HepG2 (cell line): ENCODE results near the gene CLDN9. TPM values are rescaled to one million over a fixed set of nuclear protein-coding genes. Genes with fewer than 3 reads are reported as not detected.
A peak's percentile ranks its signal among the peaks of the same experiment; 100 is the strongest.

Experiments
- EP300 ChIP-seq, 3 experiments: sonication (generic) in 1 of 3; formaldehyde crosslinking in 1 of 3; IDR thresholded peaks; 2 replicates each; pipeline versions ENCODE4 v1.5.1 to v1.6.1; 2011 to 2020; ENCODE audit warnings: low read depth in 2 of 3, low read length in 2 of 3, borderline replicate concordance in 1 of 3, improper control_type of control experiment in 1 of 3, mild to moderate bottlenecking in 1 of 3, missing genetic modification reagents in 1 of 3, moderate library complexity in 1 of 3
- IKZF1 ChIP-seq: fragments of 450-650 bp; IDR thresholded peaks from 2 replicates; pipeline ENCODE4 v1.7.1; 2016
- MEIS2 ChIP-seq: sonication (generic); formaldehyde crosslinking; IDR thresholded peaks from 2 replicates; pipeline ENCODE4 v1.9.0; 2021; ENCODE audit warnings: mild to moderate bottlenecking, missing genetic modification reagents
- MYNN ChIP-seq: sonication (generic); formaldehyde crosslinking; IDR thresholded peaks from 2 replicates; pipeline ENCODE4 v1.4.0; 2020; ENCODE audit warnings: mild to moderate bottlenecking, low read depth, missing genetic modification reagents
- MZF1 ChIP-seq: sonication (generic); formaldehyde crosslinking; IDR thresholded peaks from 2 replicates; pipeline ENCODE4 v1.8.1; 2023; ENCODE audit warnings: mild to moderate bottlenecking, missing genetic modification reagents, borderline replicate concordance
- NONO ChIP-seq, 2 experiments: fragments of 450-650 bp in 1 of 2; sonication (generic) in 1 of 2; formaldehyde crosslinking in 1 of 2; IDR thresholded peaks in 1 of 2; conservative IDR thresholded peaks in 1 of 2; 2 replicates each; pipeline versions ENCODE4 v1.6.1 to v1.8.0; 2017 to 2022; ENCODE audit warnings: mild to moderate bottlenecking in 1 of 2, missing genetic modification reagents in 1 of 2, moderate library complexity in 1 of 2
- NR2F1 ChIP-seq, 2 experiments: fragments of 450-650 bp in 1 of 2; formaldehyde crosslinking in 1 of 2; IDR thresholded peaks; 2 replicates each; pipeline versions ENCODE4 v1.5.0 to v1.6.1; 2016 to 2020; ENCODE audit warnings: mild to moderate bottlenecking in 1 of 2, missing compliant biosample characterization in 1 of 2, missing genetic modification reagents in 1 of 2, moderate library complexity in 1 of 2
- POGZ ChIP-seq: sonication (generic); formaldehyde crosslinking; IDR thresholded peaks from 2 replicates; pipeline ENCODE4 v1.4.0; 2020; ENCODE audit warnings: mild to moderate bottlenecking, missing genetic modification reagents
- RARG ChIP-seq: sonication (generic); formaldehyde crosslinking; IDR thresholded peaks from 2 replicates; pipeline ENCODE4 v1.4.0; 2020; ENCODE audit warnings: low read depth, mild to moderate bottlenecking, missing genetic modification reagents
- RXRA ChIP-seq: sonication (generic); formaldehyde crosslinking; IDR thresholded peaks from 2 replicates; pipeline ENCODE4 v1.5.1; 2020; ENCODE audit warnings: missing genetic modification reagents
- SMYD3 ChIP-seq: sonication (generic); formaldehyde crosslinking; IDR thresholded peaks from 2 replicates; pipeline ENCODE4 v1.8.1; 2023; ENCODE audit warnings: mild to moderate bottlenecking, missing genetic modification reagents
- TAF15 ChIP-seq: fragments of 200-400 bp; formaldehyde crosslinking; IDR thresholded peaks from one replicate; pipeline ENCODE4 v1.6.1; 2018; ENCODE audit warnings: mild to moderate bottlenecking, low read depth, low read length; ENCODE audit not compliant: poor library complexity, severe bottlenecking
- ZC3H4 ChIP-seq: sonication (generic); formaldehyde crosslinking; IDR thresholded peaks from 2 replicates; pipeline ENCODE4 v1.4.0; 2020; ENCODE audit warnings: missing genetic modification reagents, borderline replicate concordance
- ZMYM2 ChIP-seq: sonication (generic); formaldehyde crosslinking; IDR thresholded peaks from 2 replicates; pipeline ENCODE4 v1.8.0; 2022; ENCODE audit warnings: mild to moderate bottlenecking, missing genetic modification reagents
- ZNF20 ChIP-seq: sonication (generic); formaldehyde crosslinking; IDR thresholded peaks from 2 replicates; pipeline ENCODE4 v1.4.0; 2020; ENCODE audit warnings: mild to moderate bottlenecking, moderate library complexity, missing genetic modification reagents
- ZNF234 ChIP-seq: sonication (generic); formaldehyde crosslinking; conservative IDR thresholded peaks from 2 replicates; pipeline ENCODE4 v1.5.1; 2020; ENCODE audit warnings: mild to moderate bottlenecking, missing genetic modification reagents
- ZNF253 ChIP-seq: sonication (generic); formaldehyde crosslinking; IDR thresholded peaks from 2 replicates; pipeline ENCODE4 v1.8.0; 2022; ENCODE audit warnings: mild to moderate bottlenecking, missing genetic modification reagents, borderline replicate concordance
- ZNF296 ChIP-seq: sonication (generic); formaldehyde crosslinking; conservative IDR thresholded peaks from 2 replicates; pipeline ENCODE4 v1.5.0; 2020; ENCODE audit warnings: mild to moderate bottlenecking, missing genetic modification reagents
- ZNF367 ChIP-seq: sonication (generic); formaldehyde crosslinking; IDR thresholded peaks from 2 replicates; pipeline ENCODE4 v1.4.0; 2020; ENCODE audit warnings: missing genetic modification reagents, borderline replicate concordance
- ZNF432 ChIP-seq: sonication (generic); formaldehyde crosslinking; IDR thresholded peaks from 2 replicates; pipeline ENCODE4 v1.5.0; 2020; ENCODE audit warnings: missing genetic modification reagents, mild to moderate bottlenecking, borderline replicate concordance
- polyA plus RNA-seq, 8 experiments: library from polyadenylated mRNA; depleted of rRNA in 3 of 8; stranded (reverse) in 7 of 8; unstranded in 1 of 8; fragments of >200 nt; fragmentation: Illumina TruSeq in 4 of 8; extraction: Trizol in 4 of 8; gene quantifications; 2 replicates each; pipeline versions ENCODE4 v1.2.1 to v1.2.3, GENCODE V29; 2011 to 2016; ENCODE audit warnings: low read depth in 4 of 8, missing spikeins in 1 of 8, mixed read lengths in 1 of 8; ENCODE audit not compliant: insufficient read depth in 1 of 8
- total RNA-seq, 5 experiments: library from RNA; depleted of rRNA; stranded (reverse); fragments of >200 nt; fragmentation: Illumina TruSeq; extraction: Trizol; gene quantifications; 2 replicates each; pipeline ENCODE4 v1.2.3, GENCODE V29; 2016; ENCODE audit warnings: low read depth in 1 of 5
- TF ChIP-seq, protein P1 (sequence below): sonication (generic); formaldehyde crosslinking; IDR thresholded peaks from 2 replicates; pipeline ENCODE4 v1.5.1; 2020; ENCODE audit warnings: mild to moderate bottlenecking, missing genetic modification reagents
- TF ChIP-seq, protein P2 (sequence below): sonication (generic); formaldehyde crosslinking; IDR thresholded peaks from 2 replicates; pipeline ENCODE4 v1.5.0; 2020; ENCODE audit warnings: missing genetic modification reagents
- TF ChIP-seq, protein P3 (sequence below): sonication (generic); formaldehyde crosslinking; conservative IDR thresholded peaks from 2 replicates; pipeline ENCODE4 v1.4.0; 2020; ENCODE audit warnings: missing genetic modification reagents
- TF ChIP-seq, protein P4 (sequence below): sonication (generic); formaldehyde crosslinking; IDR thresholded peaks from 2 replicates; pipeline ENCODE4 v1.4.0; 2020; ENCODE audit warnings: mild to moderate bottlenecking, missing genetic modification reagents

Gene CLDN9
- total and polyA plus RNA-seq, 2 of the 13 experiments (the other 11 are each of a cell fraction or from before 2014, with no cell fraction given): 0.15 to 0.26 TPM

DNA sequence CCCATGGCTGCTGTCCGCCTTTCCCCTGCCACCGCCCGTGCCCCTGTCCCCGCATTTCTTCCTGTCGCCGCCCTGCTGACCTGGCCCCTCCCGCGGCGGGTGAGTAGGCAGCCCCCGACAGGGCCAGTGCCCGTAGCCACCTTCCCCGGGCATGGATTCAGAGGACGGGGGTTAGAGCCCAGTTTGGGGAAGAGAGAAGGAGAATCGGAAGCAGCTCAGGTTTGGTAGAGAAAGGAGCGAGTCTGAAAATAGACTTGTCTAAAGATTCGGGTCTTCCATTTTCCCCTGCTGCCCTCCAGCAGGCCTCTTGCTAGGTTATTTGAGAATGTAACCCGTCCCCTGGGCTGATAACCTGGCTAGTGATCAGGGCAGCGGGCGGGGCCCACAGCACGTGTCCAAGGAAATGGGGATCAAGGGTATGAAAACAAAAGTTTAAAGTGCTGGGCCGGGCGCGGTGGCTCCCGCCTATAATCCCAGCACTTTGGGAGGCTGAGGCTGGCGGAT is 7.9 kb upstream of the CLDN9 start (continued):
- TF ChIP-seq ZMYM2 (CRISPR knock-in tag) (0 out of 2 replicates have a peak, but pooled peaks have one; percentile 3), ZNF20 (CRISPR knock-in tag) (no peak), NONO (IDR thresholded peaks at IDR 0.05) (no peak), NONO (CRISPR knock-in tag; conservative IDR thresholded peaks at IDR 0.05) (no peak), TAF15 (no peak), EP300 (IDR thresholded peaks at IDR 0.05; ENCODE audit: low read depth in 2 of 2, low read length in 2 of 2) (no peak), EP300 (CRISPR knock-in tag; IDR thresholded peaks at IDR 0.05; ENCODE audit: borderline replicate concordance) (no peak), ZNF253 (CRISPR knock-in tag) (no peak), ZNF234 (CRISPR knock-in tag) (no peak), MZF1 (CRISPR knock-in tag) (no peak), NR2F1 (CRISPR knock-in tag; IDR thresholded peaks at IDR 0.05) (no peak), IKZF1 (no peak), MYNN (CRISPR knock-in tag) (no peak), RARG (CRISPR knock-in tag) (no peak), ZC3H4 (CRISPR knock-in tag) (no peak), ZNF432 (CRISPR knock-in tag) (no peak), RXRA (CRISPR knock-in tag) (0 out of 2 replicates have a peak, but pooled peaks have one; percentile 33), ZNF296 (CRISPR knock-in tag) (no peak), ZNF367 (CRISPR knock-in tag) (peak; percentile 69; the same call in 1 of the 2 replicates), MEIS2 (CRISPR knock-in tag) (no peak), POGZ (CRISPR knock-in tag) (no peak), SMYD3 (no peak)
- TF ChIP-seq, protein P1, sequence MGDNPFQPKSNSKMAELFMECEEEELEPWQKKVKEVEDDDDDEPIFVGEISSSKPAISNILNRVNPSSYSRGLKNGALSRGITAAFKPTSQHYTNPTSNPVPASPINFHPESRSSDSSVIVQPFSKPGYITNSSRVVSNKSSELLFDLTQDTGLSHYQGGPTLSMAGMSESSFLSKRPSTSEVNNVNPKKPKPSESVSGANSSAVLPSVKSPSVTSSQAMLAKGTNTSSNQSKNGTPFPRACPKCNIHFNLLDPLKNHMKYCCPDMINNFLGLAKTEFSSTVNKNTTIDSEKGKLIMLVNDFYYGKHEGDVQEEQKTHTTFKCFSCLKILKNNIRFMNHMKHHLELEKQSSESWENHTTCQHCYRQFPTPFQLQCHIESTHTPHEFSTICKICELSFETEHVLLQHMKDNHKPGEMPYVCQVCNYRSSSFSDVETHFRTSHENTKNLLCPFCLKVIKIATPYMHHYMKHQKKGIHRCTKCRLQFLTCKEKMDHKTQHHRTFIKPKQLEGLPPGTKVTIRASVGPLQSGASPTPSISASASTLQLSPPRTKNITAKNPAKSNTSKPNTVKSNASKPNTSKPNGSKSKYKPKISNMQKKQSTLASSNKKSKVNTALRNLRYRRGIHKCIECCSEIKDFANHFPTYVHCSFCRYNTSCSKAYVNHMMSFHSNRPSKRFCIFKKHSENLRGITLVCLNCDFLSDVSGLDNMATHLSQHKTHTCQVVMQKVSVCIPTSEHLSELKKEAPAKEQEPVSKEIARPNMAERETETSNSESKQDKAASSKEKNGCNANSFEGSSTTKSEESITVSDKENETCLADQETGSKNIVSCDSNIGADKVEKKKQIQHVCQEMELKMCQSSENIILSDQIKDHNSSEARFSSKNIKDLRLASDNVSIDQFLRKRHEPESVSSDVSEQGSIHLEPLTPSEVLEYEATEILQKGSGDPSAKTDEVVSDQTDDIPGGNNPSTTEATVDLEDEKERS: 0 out of 2 replicates have a peak, but pooled peaks have one; percentile 6
- TF ChIP-seq, protein P2, sequence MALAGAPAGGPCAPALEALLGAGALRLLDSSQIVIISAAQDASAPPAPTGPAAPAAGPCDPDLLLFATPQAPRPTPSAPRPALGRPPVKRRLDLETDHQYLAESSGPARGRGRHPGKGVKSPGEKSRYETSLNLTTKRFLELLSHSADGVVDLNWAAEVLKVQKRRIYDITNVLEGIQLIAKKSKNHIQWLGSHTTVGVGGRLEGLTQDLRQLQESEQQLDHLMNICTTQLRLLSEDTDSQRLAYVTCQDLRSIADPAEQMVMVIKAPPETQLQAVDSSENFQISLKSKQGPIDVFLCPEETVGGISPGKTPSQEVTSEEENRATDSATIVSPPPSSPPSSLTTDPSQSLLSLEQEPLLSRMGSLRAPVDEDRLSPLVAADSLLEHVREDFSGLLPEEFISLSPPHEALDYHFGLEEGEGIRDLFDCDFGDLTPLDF (CRISPR knock-in tag): no peak
- TF ChIP-seq, protein P3, sequence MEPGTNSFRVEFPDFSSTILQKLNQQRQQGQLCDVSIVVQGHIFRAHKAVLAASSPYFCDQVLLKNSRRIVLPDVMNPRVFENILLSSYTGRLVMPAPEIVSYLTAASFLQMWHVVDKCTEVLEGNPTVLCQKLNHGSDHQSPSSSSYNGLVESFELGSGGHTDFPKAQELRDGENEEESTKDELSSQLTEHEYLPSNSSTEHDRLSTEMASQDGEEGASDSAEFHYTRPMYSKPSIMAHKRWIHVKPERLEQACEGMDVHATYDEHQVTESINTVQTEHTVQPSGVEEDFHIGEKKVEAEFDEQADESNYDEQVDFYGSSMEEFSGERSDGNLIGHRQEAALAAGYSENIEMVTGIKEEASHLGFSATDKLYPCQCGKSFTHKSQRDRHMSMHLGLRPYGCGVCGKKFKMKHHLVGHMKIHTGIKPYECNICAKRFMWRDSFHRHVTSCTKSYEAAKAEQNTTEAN (CRISPR knock-in tag): no peak
- TF ChIP-seq, protein P4, sequence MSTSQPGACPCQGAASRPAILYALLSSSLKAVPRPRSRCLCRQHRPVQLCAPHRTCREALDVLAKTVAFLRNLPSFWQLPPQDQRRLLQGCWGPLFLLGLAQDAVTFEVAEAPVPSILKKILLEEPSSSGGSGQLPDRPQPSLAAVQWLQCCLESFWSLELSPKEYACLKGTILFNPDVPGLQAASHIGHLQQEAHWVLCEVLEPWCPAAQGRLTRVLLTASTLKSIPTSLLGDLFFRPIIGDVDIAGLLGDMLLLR (CRISPR knock-in tag): no peak
